HepG2 (cell line): Measurements from ENCODE around the gene LDHAL6B. TPM values are rescaled to one million over a fixed set of nuclear protein-coding genes. Genes with fewer than 3 reads are reported as not detected.

ENCODE experiments used
- ATAC-seq: fragments of 200-7000 bp; cut with Tn5 transposase; 3 replicates; pipeline ENCODE4 v1.9.1; 2020; ENCODE audit warnings: mild to moderate bottlenecking, moderate library complexity
- BruUV-seq: library from RNA; stranded (reverse); fragments of 400-500 nt; replicated peaks from 2 replicates; lab custom pipeline; 2021; lab: Mats Ljungman, UMichigan
- CTCF ChIA-PET: fragments of 300-600 bp; formaldehyde crosslinking; extraction: SDS; loops from one replicate; lab custom pipeline; 2021; ENCODE audit warnings: low total read pairs, inconsistent platforms, low intra/inter-chr PET ratio; lab: Yijun Ruan, JAX
- POLR2A ChIA-PET: fragments of 350-600 bp; sonication (Branson Sonifier 250); formaldehyde crosslinking; loops from one replicate; lab custom pipeline; 2020; ENCODE audit warnings: antibody characterized with exemption, inconsistent platforms; lab: Yijun Ruan, JAX
- DNase-seq: peaks from one replicate; pipeline ENCODE4 v3.0.0-alpha.2; 2015; ENCODE audit warnings: low spot score
- FAIRE-seq: peaks from 3 replicates; lab custom pipeline; 2011; peaks lifted over from hg19 to GRCh38; lab: Jason Lieb, UNC
- H2AFZ ChIP-seq: one replicate; pipeline ENCODE4 v1.6.1; 2011; ENCODE audit warnings: low read length, inconsistent platforms
- H3K27ac ChIP-seq: fragments of 300-600 bp; 3 replicates; pipeline ENCODE4 v1.8.0; 2011; ENCODE audit warnings: mixed run types, mild to moderate bottlenecking, mixed read lengths, low read length, inconsistent platforms; ENCODE audit not compliant: insufficient read depth; ENCODE audit errors: extremely low read length
- H3K27me3 ChIP-seq, 2 experiments: fragments of 200-600 bp in 1 of 2; 2 replicates in 1 of 2; 3 replicates in 1 of 2; pipeline versions ENCODE4 v1.6.0 to v1.8.0; 2011; ENCODE audit warnings: low read length in 2 of 2, mild to moderate bottlenecking in 2 of 2, moderate library complexity in 2 of 2, inconsistent platforms in 1 of 2; ENCODE audit not compliant: insufficient read depth in 2 of 2, control insufficient read depth in 1 of 2
- H3K36me3 ChIP-seq, 2 experiments: fragments of 200-600 bp in 1 of 2; replicated peaks in 1 of 2; 2 replicates in 1 of 2; 3 replicates in 1 of 2; pipeline versions ENCODE4 v1.5.1 to v1.8.0; 2011; ENCODE audit warnings: low read length in 2 of 2, inconsistent platforms in 1 of 2; ENCODE audit not compliant: insufficient read depth in 2 of 2, control insufficient read depth in 1 of 2
- H3K4me1 ChIP-seq: 2 replicates; pipeline ENCODE4 v1.5.1; 2012; ENCODE audit warnings: low read length, inconsistent platforms; ENCODE audit not compliant: insufficient read depth
- H3K4me2 ChIP-seq: 2 replicates; pipeline ENCODE4 v1.6.0; 2011; ENCODE audit warnings: low read depth, low read length, inconsistent platforms
- H3K4me3 ChIP-seq, 3 experiments: fragments of 200-600 bp in 1 of 3; sonication (generic), shearing (Covaris generic) in 1 of 3; replicated peaks in 1 of 3; 2 replicates each; pipeline ENCODE4 v1.5.1; 2011 to 2016; ENCODE audit warnings: low read length in 3 of 3, inconsistent platforms in 2 of 3, low read depth in 2 of 3, mild to moderate bottlenecking in 2 of 3, control low read depth in 1 of 3, mixed read lengths in 1 of 3; ENCODE audit not compliant: insufficient read depth in 1 of 3
- H3K79me2 ChIP-seq: one replicate; pipeline ENCODE4 v1.6.1; 2011; ENCODE audit warnings: low read length, inconsistent platforms; ENCODE audit not compliant: insufficient read depth
- H3K9ac ChIP-seq: 2 replicates; pipeline ENCODE4 v1.6.0; 2011; ENCODE audit warnings: mild to moderate bottlenecking, low read depth, low read length, inconsistent platforms; ENCODE audit not compliant: insufficient read depth
- H3K9me3 ChIP-seq: 2 replicates; pipeline ENCODE4 v1.5.1; 2012; ENCODE audit warnings: mild to moderate bottlenecking, low read length
- H4K20me1 ChIP-seq: 2 replicates; pipeline ENCODE4 v1.6.0; 2011; ENCODE audit warnings: inconsistent platforms, mild to moderate bottlenecking, low read length, moderate library complexity; ENCODE audit not compliant: insufficient read depth
- ARNT ChIP-seq: fragments of 450-650 bp; IDR thresholded peaks from 2 replicates; pipeline ENCODE4 v1.6.1; 2017
- CCAR2 ChIP-seq: fragments of 200-400 bp; formaldehyde crosslinking; optimal IDR thresholded peaks from 2 replicates; pipeline ENCODE3; 2018; ENCODE audit warnings: low read depth, mild to moderate bottlenecking, low read length, moderate library complexity
- IKZF4 ChIP-seq: sonication (generic); formaldehyde crosslinking; IDR thresholded peaks from 2 replicates; pipeline ENCODE4 v1.5.1; 2020; ENCODE audit warnings: borderline replicate concordance, mild to moderate bottlenecking, low read depth, missing genetic modification reagents; ENCODE audit errors: not compliant biosample characterization
- NR3C1 ChIP-seq: sonication (generic); formaldehyde crosslinking; IDR thresholded peaks from 2 replicates; pipeline ENCODE4 v1.4.0; 2020; ENCODE audit warnings: missing genetic modification reagents
- PCBP1 ChIP-seq: fragments of 200-400 bp; formaldehyde crosslinking; IDR thresholded peaks from 2 replicates; pipeline ENCODE4 v1.6.1; 2017; ENCODE audit warnings: mild to moderate bottlenecking, low read depth, low read length, borderline replicate concordance
- ZBTB1 ChIP-seq: sonication (generic); formaldehyde crosslinking; IDR thresholded peaks from 2 replicates; pipeline ENCODE4 v1.4.0; 2020; ENCODE audit warnings: missing genetic modification reagents, borderline replicate concordance
- ZNF570 ChIP-seq: sonication (generic); formaldehyde crosslinking; IDR thresholded peaks from 2 replicates; pipeline ENCODE4 v1.4.0; 2020; ENCODE audit warnings: mild to moderate bottlenecking, missing genetic modification reagents, borderline replicate concordance
- WGBS: methylation state at CpG from one replicate; pipeline ENCODE4 v1.1.6; 2017; ENCODE audit warnings: low lambda C conversion rate; 5-methylcytosine and 5-hydroxymethylcytosine counted together
- in situ Hi-C: cut with HindIII; loops from 2 replicates; pipeline ENCODE4 v1.10.0; 2017; ENCODE audit warnings: low pct_unique_long_range_greater_than_20kb; ENCODE audit not compliant: extremely low pct_ligation_motif_present
- intact Hi-C: fragments of 100-400 bp; cut with micrococcal nuclease; formaldehyde crosslinking; loops from one replicate; pipeline ENCODE4 v1.10.0; 2022; ENCODE audit not compliant: unreplicated experiment
- polyA plus RNA-seq, 8 experiments: library from polyadenylated mRNA; depleted of rRNA in 3 of 8; stranded (reverse) in 7 of 8; unstranded in 1 of 8; fragments of >200 nt; fragmentation: Illumina TruSeq in 4 of 8; extraction: Trizol in 4 of 8; gene quantifications; 2 replicates each; pipeline versions ENCODE4 v1.2.1 to v1.2.3, GENCODE V29; 2011 to 2016; ENCODE audit warnings: low read depth in 4 of 8, missing spikeins in 1 of 8, mixed read lengths in 1 of 8; ENCODE audit not compliant: insufficient read depth in 1 of 8
- total RNA-seq, 5 experiments: library from RNA; depleted of rRNA; stranded (reverse); fragments of >200 nt; fragmentation: Illumina TruSeq; extraction: Trizol; gene quantifications; 2 replicates each; pipeline ENCODE4 v1.2.3, GENCODE V29; 2016; ENCODE audit warnings: low read depth in 1 of 5
- TF ChIP-seq, protein P1 (sequence below), 2 experiments: fragments of 450-650 bp in 1 of 2; sonication (generic) in 1 of 2; formaldehyde crosslinking in 1 of 2; IDR thresholded peaks; 2 replicates each; pipeline versions ENCODE4 v1.6.1 to v1.8.0; 2016 to 2022; ENCODE audit warnings: antibody characterized with exemption in 1 of 2, mild to moderate bottlenecking in 1 of 2, missing genetic modification reagents in 1 of 2
- TF ChIP-seq, protein P2 (sequence below): sonication (generic); formaldehyde crosslinking; IDR thresholded peaks from 2 replicates; pipeline ENCODE4 v1.5.0; 2020; ENCODE audit warnings: missing genetic modification reagents, mild to moderate bottlenecking, borderline replicate concordance
- TF ChIP-seq, protein P3 (sequence below): sonication (generic); formaldehyde crosslinking; IDR thresholded peaks from 2 replicates; pipeline ENCODE4 v1.5.1; 2020; ENCODE audit warnings: mild to moderate bottlenecking, missing genetic modification reagents, borderline replicate concordance
- TF ChIP-seq, protein P4 (sequence below): sonication (generic); formaldehyde crosslinking; conservative IDR thresholded peaks from 2 replicates; pipeline ENCODE4 v1.5.0; 2020; ENCODE audit warnings: missing genetic modification reagents

Gene LDHAL6B
- total and polyA plus RNA-seq, 2 of the 13 experiments (the other 11 are each of a cell fraction or from before 2014, with no cell fraction given): not detected

DNA sequence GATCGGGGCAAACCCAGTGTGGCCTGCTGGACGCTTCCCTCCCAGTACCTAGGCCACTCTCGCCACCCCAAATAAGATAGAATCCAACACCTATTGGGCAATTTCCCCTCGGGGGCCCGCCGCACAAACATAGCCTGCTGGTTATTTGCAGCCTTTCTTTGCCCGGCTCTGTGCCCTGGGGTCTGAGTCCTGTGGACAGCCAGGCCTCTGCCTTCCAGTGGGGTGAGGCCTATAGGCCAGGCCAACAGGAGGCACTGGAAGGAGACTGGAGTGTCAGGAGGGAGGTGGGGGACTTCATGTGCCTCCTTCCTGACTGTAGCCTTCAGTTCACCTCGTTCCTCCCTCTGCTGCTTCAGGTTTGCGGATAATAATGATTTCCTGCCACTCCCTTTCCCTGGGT is 47.4 kb upstream of the LDHAL6B start:
- POLR2A ChIA-PET: no interaction called here
- Histone ChIP-seq H3K79me2 (no peaks in the 10 kb centered on the region), H2AFZ (no peak overlapping the region), H3K9me3 (no peaks in the 10 kb centered on the region), H3K27ac (no peak overlapping the region), H3K4me1 (no peaks in the 10 kb centered on the region), H3K4me3 (no peak overlapping the region), H3K36me3 (peaks cover 8 to 46% of the 10 kb centered on the region in 2 experiments; a peak in 4 of 5 replicates), H3K4me2 (no peak overlapping the region), H3K9ac (no peak overlapping the region), H3K27me3 (no peaks in the 10 kb centered on the region), H4K20me1 (no peaks in the 10 kb centered on the region)
- no peak for ATAC-seq
- in situ Hi-C loops: no loop called here
- no peak for FAIRE-seq
- no peak for DNase-seq
- intact Hi-C loops: no loop called here
- CTCF ChIA-PET: no interaction called here
- BruUV-seq: no TSS peak
- 98% methylated on average over 7 of the region's 9 CpGs for WGBS
- TF ChIP-seq, protein P1, sequence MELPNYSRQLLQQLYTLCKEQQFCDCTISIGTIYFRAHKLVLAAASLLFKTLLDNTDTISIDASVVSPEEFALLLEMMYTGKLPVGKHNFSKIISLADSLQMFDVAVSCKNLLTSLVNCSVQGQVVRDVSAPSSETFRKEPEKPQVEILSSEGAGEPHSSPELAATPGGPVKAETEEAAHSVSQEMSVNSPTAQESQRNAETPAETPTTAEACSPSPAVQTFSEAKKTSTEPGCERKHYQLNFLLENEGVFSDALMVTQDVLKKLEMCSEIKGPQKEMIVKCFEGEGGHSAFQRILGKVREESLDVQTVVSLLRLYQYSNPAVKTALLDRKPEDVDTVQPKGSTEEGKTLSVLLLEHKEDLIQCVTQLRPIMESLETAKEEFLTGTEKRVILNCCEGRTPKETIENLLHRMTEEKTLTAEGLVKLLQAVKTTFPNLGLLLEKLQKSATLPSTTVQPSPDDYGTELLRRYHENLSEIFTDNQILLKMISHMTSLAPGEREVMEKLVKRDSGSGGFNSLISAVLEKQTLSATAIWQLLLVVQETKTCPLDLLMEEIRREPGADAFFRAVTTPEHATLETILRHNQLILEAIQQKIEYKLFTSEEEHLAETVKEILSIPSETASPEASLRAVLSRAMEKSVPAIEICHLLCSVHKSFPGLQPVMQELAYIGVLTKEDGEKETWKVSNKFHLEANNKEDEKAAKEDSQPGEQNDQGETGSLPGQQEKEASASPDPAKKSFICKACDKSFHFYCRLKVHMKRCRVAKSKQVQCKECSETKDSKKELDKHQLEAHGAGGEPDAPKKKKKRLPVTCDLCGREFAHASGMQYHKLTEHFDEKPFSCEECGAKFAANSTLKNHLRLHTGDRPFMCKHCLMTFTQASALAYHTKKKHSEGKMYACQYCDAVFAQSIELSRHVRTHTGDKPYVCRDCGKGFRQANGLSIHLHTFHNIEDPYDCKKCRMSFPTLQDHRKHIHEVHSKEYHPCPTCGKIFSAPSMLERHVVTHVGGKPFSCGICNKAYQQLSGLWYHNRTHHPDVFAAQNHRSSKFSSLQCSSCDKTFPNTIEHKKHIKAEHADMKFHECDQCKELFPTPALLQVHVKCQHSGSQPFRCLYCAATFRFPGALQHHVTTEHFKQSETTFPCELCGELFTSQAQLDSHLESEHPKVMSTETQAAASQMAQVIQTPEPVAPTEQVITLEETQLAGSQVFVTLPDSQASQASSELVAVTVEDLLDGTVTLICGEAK (IDR thresholded peaks at IDR 0.05): no peak
- TF ChIP-seq, protein P1 (CRISPR knock-in tag; IDR thresholded peaks at IDR 0.05): no peak
- TF ChIP-seq ZBTB1 (CRISPR knock-in tag): no peak
- TF ChIP-seq, protein P2, sequence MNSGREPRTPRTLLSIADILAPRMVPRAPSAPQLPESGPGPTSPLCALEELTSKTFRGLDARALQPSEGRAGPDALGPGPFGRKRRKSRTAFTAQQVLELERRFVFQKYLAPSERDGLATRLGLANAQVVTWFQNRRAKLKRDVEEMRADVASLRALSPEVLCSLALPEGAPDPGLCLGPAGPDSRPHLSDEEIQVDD: no peak
- TF ChIP-seq, protein P3, sequence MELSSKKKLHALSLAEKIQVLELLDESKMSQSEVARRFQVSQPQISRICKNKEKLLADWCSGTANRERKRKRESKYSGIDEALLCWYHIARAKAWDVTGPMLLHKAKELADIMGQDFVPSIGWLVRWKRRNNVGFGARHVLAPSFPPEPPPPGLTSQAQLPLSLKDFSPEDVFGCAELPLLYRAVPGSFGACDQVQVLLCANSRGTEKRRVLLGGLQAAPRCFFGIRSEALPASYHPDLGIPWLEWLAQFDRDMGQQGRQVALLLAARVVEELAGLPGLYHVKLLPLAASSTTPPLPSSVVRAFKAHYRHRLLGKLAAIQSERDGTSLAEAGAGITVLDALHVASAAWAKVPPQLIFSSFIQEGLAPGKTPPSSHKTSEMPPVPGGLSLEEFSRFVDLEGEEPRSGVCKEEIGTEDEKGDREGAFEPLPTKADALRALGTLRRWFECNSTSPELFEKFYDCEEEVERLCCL (CRISPR knock-in tag): no peak
- TF ChIP-seq PCBP1: no peak
- TF ChIP-seq IKZF4 (CRISPR knock-in tag): no peak
- TF ChIP-seq CCAR2: no peak
- no peak for TF ChIP-seq NR3C1
- no peak for TF ChIP-seq ARNT
- TF ChIP-seq ZNF570 (CRISPR knock-in tag): no peak
- TF ChIP-seq, protein P4, sequence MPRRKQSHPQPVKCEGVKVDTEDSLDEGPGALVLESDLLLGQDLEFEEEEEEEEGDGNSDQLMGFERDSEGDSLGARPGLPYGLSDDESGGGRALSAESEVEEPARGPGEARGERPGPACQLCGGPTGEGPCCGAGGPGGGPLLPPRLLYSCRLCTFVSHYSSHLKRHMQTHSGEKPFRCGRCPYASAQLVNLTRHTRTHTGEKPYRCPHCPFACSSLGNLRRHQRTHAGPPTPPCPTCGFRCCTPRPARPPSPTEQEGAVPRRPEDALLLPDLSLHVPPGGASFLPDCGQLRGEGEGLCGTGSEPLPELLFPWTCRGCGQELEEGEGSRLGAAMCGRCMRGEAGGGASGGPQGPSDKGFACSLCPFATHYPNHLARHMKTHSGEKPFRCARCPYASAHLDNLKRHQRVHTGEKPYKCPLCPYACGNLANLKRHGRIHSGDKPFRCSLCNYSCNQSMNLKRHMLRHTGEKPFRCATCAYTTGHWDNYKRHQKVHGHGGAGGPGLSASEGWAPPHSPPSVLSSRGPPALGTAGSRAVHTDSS: no peak
